ENCODE results near the gene ADCY3. TPM values are rescaled to one million over a fixed set of nuclear protein-coding genes. Genes with fewer than 3 reads are reported as not detected.
A peak's percentile ranks its signal among the peaks of the same experiment; 100 is the strongest.

The ADCY3 gene
- total and polyA plus RNA-seq, 2 of the 4 experiments (the other 2 are of a cell fraction) = 17.4 to 46.1 TPM

- CTCF ChIA-PET = no interaction called here
- DNase-seq (peak; percentile 55), ATAC-seq (ENCODE audit: low read depth) (peak; percentile 49)
- H3K23ac ChIP-seq (ENCODE audit: low read depth, low read length) = no peak overlapping the region
- no peak overlapping the region for H3K18ac ChIP-seq (ENCODE audit: low read depth, low read length)
- peaks cover 3% of the 10 kb centered on the region; the same call in 1 of the 2 replicates for H3K4me1 ChIP-seq (ENCODE audit: control insufficient read depth, insufficient read depth, low read length)
- H4K20me1 ChIP-seq (ENCODE audit: insufficient read depth, low read length) = peaks cover 4% of the 10 kb centered on the region; the same call in 1 of the 2 replicates
- H2BK20ac ChIP-seq (ENCODE audit: low read depth, low read length) = no peak overlapping the region
- H4K8ac ChIP-seq (ENCODE audit: low read depth in 2 of 2, low read length in 2 of 2) = no peak overlapping the region
- peaks cover 5% of the 10 kb centered on the region for H3K9me3 ChIP-seq (ENCODE audit: control insufficient read depth, insufficient read depth, low read length)
- in situ Hi-C loops (cut with MboI; ENCODE audit: low sequenced_read_pairs) = no loop called here
- no CpG with 5 or more reads among the region's 5 CpGs for WGBS, 2 experiments (ENCODE audit: extremely low coverage in 2 of 2, insufficient read length in 1 of 2)
- no peak overlapping the region for H3K9ac ChIP-seq (ENCODE audit: low read depth, low read length)
- intact Hi-C loops (cut with micrococcal nuclease) = no loop called here
- no peak overlapping the region for H2AFZ ChIP-seq (replicated peaks; ENCODE audit: low read length, poor library complexity)
- no peak overlapping the region for H2BK15ac ChIP-seq (ENCODE audit: low read depth, low read length)
- no peak overlapping the region for H4K5ac ChIP-seq (ENCODE audit: low read depth, low read length)
- H3K4me3 ChIP-seq (ENCODE audit: insufficient read depth, low read depth, low read length) = no peak overlapping the region
- POLR2A ChIA-PET (ENCODE audit: unreplicated experiment) = interaction anchor here (0.6 kb wide), 1 partner anchor 9 kb away, joined by 4 read pairs; no protein-coding TSS in a partner anchor
- H4K91ac ChIP-seq (ENCODE audit: insufficient read depth, low read depth, low read length) = no peak overlapping the region
- H3K4me2 ChIP-seq (ENCODE audit: low read depth, low read length) = no peak overlapping the region
- dilution Hi-C loops (cut with HindIII; ENCODE audit: low sequenced_read_pairs, unreplicated experiment) = no loop called here
- H3K9me1 ChIP-seq (ENCODE audit: insufficient read depth, low read length) = peaks cover 11% of the 10 kb centered on the region
- peaks cover 15 to 50% of the 10 kb centered on the region in 2 experiments; a peak in 3 of 4 replicates for H3K79me1 ChIP-seq (ENCODE audit: low read depth in 1 of 2, low read length in 2 of 2)
- H3K27me3 ChIP-seq (ENCODE audit: control insufficient read depth, insufficient read depth, low read length) = no peaks in the 10 kb centered on the region
- H3K36me3 ChIP-seq (ENCODE audit: control insufficient read depth, insufficient read depth, low read length) = peaks cover 7% of the 10 kb centered on the region
- no peak overlapping the region for H2AK9ac ChIP-seq (replicated peaks; ENCODE audit: low read depth, low read length, poor library complexity)
- no peak overlapping the region; the same call in 1 of the 2 replicates for H2AK5ac ChIP-seq (ENCODE audit: low read depth, low read length)
- no peak overlapping the region for H2BK5ac ChIP-seq (ENCODE audit: low read depth, low read length, poor library complexity, severe bottlenecking)
- no TSS peak for BruUV-seq (replicated peaks)
- H3K4ac ChIP-seq (ENCODE audit: low read depth, low read length) = no peak overlapping the region
- H3K14ac ChIP-seq (replicated peaks; ENCODE audit: low read depth, low read length) = no peak overlapping the region
- H2BK120ac ChIP-seq (ENCODE audit: low read depth, low read length) = no peak overlapping the region
- no peak overlapping the region for H3K27ac ChIP-seq (ENCODE audit: insufficient read depth, low read length)
- TF ChIP-seq POLR2A (IDR thresholded peaks at IDR 0.05; ENCODE audit: low read depth, low read length) = no peak
- TF ChIP-seq CEBPB (IDR thresholded peaks at IDR 0.05; ENCODE audit: low read depth, low read length) = peak; percentile 46
- no peak overlapping the region for H3K56ac ChIP-seq (ENCODE audit: extremely low read depth, insufficient read depth, low read length)
These were observed 12.9 kb downstream of the ADCY3 start for GRCh38 chr2:24907116-24907515.

All from IMR-90 (cell line).